B cell (primary cell): ENCODE data around the gene SLIT3. TPM values are rescaled to one million over a fixed set of nuclear protein-coding genes. Genes with fewer than 3 reads are reported as not detected.

Source experiments
- ATAC-seq: fragments of 200-7000 bp; cut with Tn5 transposase; one replicate; pipeline ENCODE4 v1.10.0; 2021; ENCODE audit warnings: low read depth, mild to moderate bottlenecking, moderate number of reproducible peaks, moderate library complexity
- CTCF ChIA-PET: fragments of 350-600 bp; sonication (Branson Sonifier 250); formaldehyde crosslinking; loops from one replicate; lab custom pipeline; 2021; ENCODE audit warnings: antibody characterized with exemption, inconsistent platforms; lab: Charles Lee
- POLR2A ChIA-PET: fragments of 350-600 bp; sonication (Branson Sonifier 250); formaldehyde crosslinking; loops from one replicate; lab custom pipeline; 2021; ENCODE audit warnings: antibody characterized with exemption; lab: Charles Lee
- DNase-seq: peaks from one replicate; pipeline ENCODE4 v3.0.0; 2013
- H2AFZ ChIP-seq: 2 replicates; pipeline ENCODE4 v1.6.1; 2012; ENCODE audit warnings: mild to moderate bottlenecking, low read depth, low read length; ENCODE audit not compliant: insufficient read depth, poor library complexity, severe bottlenecking
- H3K27ac ChIP-seq, 2 donors: 1 replicate in 1 of 2; 2 replicates in 1 of 2; pipeline ENCODE4 v1.5.1; 2012 to 2013; ENCODE audit warnings: low read length in 2 of 2, mild to moderate bottlenecking in 2 of 2, moderate library complexity in 1 of 2
- H3K27me3 ChIP-seq, 4 experiments: fragments of 200-600 bp in 1 of 4; sonication (generic) in 1 of 4; replicated peaks in 1 of 4; 1 replicate in 2 of 4; 2 replicates in 2 of 4; pipeline versions ENCODE4 v1.6.1 to v1.7.0; 2013 to 2016; ENCODE audit warnings: low read length in 3 of 4, mild to moderate bottlenecking in 2 of 4, mixed read lengths in 1 of 4, moderate library complexity in 1 of 4; ENCODE audit not compliant: insufficient read depth in 4 of 4, control insufficient read depth in 3 of 4; ENCODE audit errors: control extremely low read depth in 1 of 4
- H3K36me3 ChIP-seq, 2 experiments: replicated peaks in 1 of 2; 1 replicate in 1 of 2; 2 replicates in 1 of 2; pipeline versions ENCODE4 v1.6.1 to v1.7.1; 2013; ENCODE audit warnings: low read length in 1 of 2; ENCODE audit not compliant: insufficient read depth in 2 of 2, control insufficient read depth in 1 of 2; ENCODE audit errors: control extremely low read depth in 1 of 2, extremely low read depth in 1 of 2
- H3K4me1 ChIP-seq, 2 donors: fragments of 200-600 bp in 1 of 2; sonication (generic) in 1 of 2; 1 replicate in 1 of 2; 2 replicates in 1 of 2; pipeline versions ENCODE4 v1.5.1 to v1.6.1; 2013 to 2017; ENCODE audit warnings: low read length in 2 of 2; ENCODE audit not compliant: control insufficient read depth in 2 of 2, insufficient read depth in 2 of 2
- H3K4me2 ChIP-seq: replicated peaks from 2 replicates; pipeline ENCODE3; 2012; ENCODE audit warnings: mild to moderate bottlenecking, low read depth, low read length; ENCODE audit not compliant: poor library complexity, severe bottlenecking
- H3K4me3 ChIP-seq, 5 experiments: fragments of 200-600 bp in 1 of 5; sonication (generic) in 1 of 5; 1 replicate in 3 of 5; 2 replicates in 2 of 5; pipeline versions ENCODE4 v1.5.1 to v1.7.0; 2011 to 2016; ENCODE audit warnings: low read length in 4 of 5, mild to moderate bottlenecking in 4 of 5, low read depth in 2 of 5, control low read depth in 1 of 5, moderate library complexity in 1 of 5; ENCODE audit not compliant: insufficient read depth in 1 of 5; ENCODE audit errors: control extremely low read depth in 1 of 5, extremely low read depth in 1 of 5
- H3K79me2 ChIP-seq: fragments of 200-600 bp; sonication (generic); one replicate; pipeline ENCODE4 v1.6.0; 2016; ENCODE audit warnings: low read length; ENCODE audit not compliant: control insufficient read depth, insufficient read depth
- H3K9ac ChIP-seq: fragments of 200-600 bp; sonication (generic); 2 replicates; pipeline ENCODE4 v1.6.1; 2017; ENCODE audit warnings: mild to moderate bottlenecking, low read length, moderate library complexity
- H3K9me3 ChIP-seq, 3 donors: one replicate each; pipeline versions ENCODE4 v1.6.1 to v1.7.1; 2013; ENCODE audit warnings: low read length in 2 of 3; ENCODE audit not compliant: control insufficient read depth in 2 of 3, insufficient read depth in 1 of 3; ENCODE audit errors: control extremely low read depth in 1 of 3
- H4K20me1 ChIP-seq: 2 replicates; pipeline ENCODE4 v1.6.0; 2012; ENCODE audit warnings: mild to moderate bottlenecking, low read length; ENCODE audit not compliant: insufficient read depth, control insufficient read depth, poor library complexity, severe bottlenecking
- H3K27ac Mint-ChIP-seq: one replicate; pipeline ENCODE4 v1.8.0; 2021; ENCODE audit warnings: mixed read lengths
- H3K27me3 Mint-ChIP-seq: one replicate; pipeline ENCODE4 v1.8.0; 2021; ENCODE audit warnings: mixed read lengths
- H3K4me1 Mint-ChIP-seq: one replicate; pipeline ENCODE4 v1.8.0; 2021; ENCODE audit warnings: mixed read lengths
- H3K4me3 Mint-ChIP-seq: one replicate; pipeline ENCODE4 v1.8.0; 2021; ENCODE audit warnings: mixed read lengths
- H3K9me3 Mint-ChIP-seq: one replicate; pipeline ENCODE4 v1.8.0; 2022; ENCODE audit warnings: mixed read lengths; ENCODE audit not compliant: insufficient read depth
- EZH2 ChIP-seq: IDR thresholded peaks from 2 replicates; pipeline ENCODE4 v1.6.1; 2012; ENCODE audit warnings: borderline replicate concordance, low read depth, mild to moderate bottlenecking, moderate library complexity, low read length; ENCODE audit not compliant: insufficient read depth, poor library complexity, severe bottlenecking
- WGBS: methylation state at CpG from one replicate; pipeline ENCODE4 v1.1.5; 2013; ENCODE audit warnings: missing lambda C conversion rate; ENCODE audit not compliant: insufficient coverage; 5-methylcytosine and 5-hydroxymethylcytosine counted together
- intact Hi-C: fragments of 100-400 bp; cut with micrococcal nuclease; formaldehyde crosslinking; loops from one replicate; pipeline ENCODE4 v1.10.0; 2022
- polyA plus RNA-seq: library from polyadenylated mRNA; depleted of rRNA; stranded (reverse); fragments of >200 nt; gene quantifications from 2 replicates; pipeline ENCODE4 v1.2.3, GENCODE V29; 2012
- total RNA-seq, 2 donors: library from RNA; stranded (reverse); fragments of 120-200 nt in 1 of 2; gene quantifications; 1 replicate in 1 of 2; 2 replicates in 1 of 2; pipeline versions ENCODE4 v1.2.3 to v1.2.4, GENCODE V29; 2013 to 2022
- TF ChIP-seq, protein P1 (sequence below): fragments of 200-600 bp; IDR thresholded peaks from one replicate; pipeline ENCODE4 v1.8.0; 2022; ENCODE audit warnings: antibody characterized with exemption, mild to moderate bottlenecking

The SLIT3 gene
- total and polyA plus RNA-seq, 2 donors (not counting 1 experiment from before 2014, with no cell fraction given) = not detected

DNA sequence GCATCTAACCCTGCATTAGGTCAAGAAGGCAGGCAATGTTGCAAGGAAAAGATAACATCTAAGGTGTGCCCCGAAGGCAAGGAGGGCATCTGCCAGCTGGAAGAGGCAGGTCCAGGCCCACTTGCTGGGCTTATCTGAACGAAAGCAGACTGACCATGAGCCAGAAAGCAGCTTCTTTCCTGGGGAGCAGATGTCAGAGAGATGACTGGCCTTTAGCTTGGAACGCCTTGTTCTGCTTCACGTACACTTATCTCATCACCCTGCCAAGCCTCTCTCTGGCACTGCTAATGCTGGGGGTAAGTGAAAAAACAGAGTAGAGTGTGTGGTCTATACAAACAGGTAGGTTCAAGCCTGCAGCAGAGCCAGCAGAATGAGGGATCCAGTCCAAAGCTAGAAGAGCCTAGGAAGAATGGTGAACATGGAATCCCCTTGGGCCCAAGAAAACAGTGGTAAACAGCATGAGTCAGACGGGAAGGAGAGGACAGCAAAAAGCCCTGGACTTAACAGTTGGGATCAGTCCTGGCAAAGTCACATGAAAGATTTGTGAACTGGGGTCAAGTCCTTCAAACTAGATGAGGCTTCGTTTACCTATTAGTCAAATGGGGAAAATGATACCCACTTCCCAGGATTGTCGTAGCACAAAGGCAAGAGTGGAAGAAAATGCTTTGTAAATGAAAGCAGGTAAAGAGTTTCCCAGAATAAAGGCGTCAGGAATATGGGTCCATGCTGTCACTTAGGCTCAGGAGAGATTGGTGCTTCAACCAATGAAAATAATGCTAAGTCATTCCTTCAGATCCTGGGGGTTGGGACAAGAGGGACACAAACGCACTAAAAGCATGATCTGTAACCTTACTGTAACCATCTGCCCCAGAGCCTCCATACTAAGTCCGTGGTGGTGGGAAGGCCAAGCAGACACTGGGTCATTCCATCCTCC is 200.9 kb downstream of the SLIT3 start:
- Histone ChIP-seq H3K4me3 (no peak overlapping the region), H3K4me2 (no peak overlapping the region), H3K4me1 (no peaks in the 10 kb centered on the region), H3K27ac (no peak overlapping the region), H3K27me3 (no peaks in the 10 kb centered on the region), H3K79me2 (no peaks in the 10 kb centered on the region), H3K9me3 (peaks cover 0 to 2% (median 0%) of the 10 kb centered on the region in 3 donors), H3K36me3 (no peaks in the 10 kb centered on the region), H2AFZ (no peak overlapping the region), H3K9ac (no peak overlapping the region), H4K20me1 (no peaks in the 10 kb centered on the region)
- POLR2A ChIA-PET = no interaction called here
- intact Hi-C loops = no loop called here
- Mint-ChIP-seq H3K4me3 (no peak overlapping the region), H3K27me3 (peaks cover 5% of the 10 kb centered on the region), H3K27ac (no peak overlapping the region), H3K9me3 (peaks cover 2% of the 10 kb centered on the region), H3K4me1 (no peaks in the 10 kb centered on the region)
- DNase-seq (no peak), ATAC-seq (no peak)
- 80% methylated on average over 7 of the region's 10 CpGs for WGBS
- CTCF ChIA-PET = no interaction called here
- TF ChIP-seq, protein P1, sequence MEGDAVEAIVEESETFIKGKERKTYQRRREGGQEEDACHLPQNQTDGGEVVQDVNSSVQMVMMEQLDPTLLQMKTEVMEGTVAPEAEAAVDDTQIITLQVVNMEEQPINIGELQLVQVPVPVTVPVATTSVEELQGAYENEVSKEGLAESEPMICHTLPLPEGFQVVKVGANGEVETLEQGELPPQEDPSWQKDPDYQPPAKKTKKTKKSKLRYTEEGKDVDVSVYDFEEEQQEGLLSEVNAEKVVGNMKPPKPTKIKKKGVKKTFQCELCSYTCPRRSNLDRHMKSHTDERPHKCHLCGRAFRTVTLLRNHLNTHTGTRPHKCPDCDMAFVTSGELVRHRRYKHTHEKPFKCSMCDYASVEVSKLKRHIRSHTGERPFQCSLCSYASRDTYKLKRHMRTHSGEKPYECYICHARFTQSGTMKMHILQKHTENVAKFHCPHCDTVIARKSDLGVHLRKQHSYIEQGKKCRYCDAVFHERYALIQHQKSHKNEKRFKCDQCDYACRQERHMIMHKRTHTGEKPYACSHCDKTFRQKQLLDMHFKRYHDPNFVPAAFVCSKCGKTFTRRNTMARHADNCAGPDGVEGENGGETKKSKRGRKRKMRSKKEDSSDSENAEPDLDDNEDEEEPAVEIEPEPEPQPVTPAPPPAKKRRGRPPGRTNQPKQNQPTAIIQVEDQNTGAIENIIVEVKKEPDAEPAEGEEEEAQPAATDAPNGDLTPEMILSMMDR = no peak
- no peak for TF ChIP-seq EZH2
